Activated CD8-positive, alpha-beta T cell treated with anti-CD3 and anti-CD28 coated beads for 36 hours (primary cell): ENCODE results near the gene GHSR. TPM values are rescaled to one million over a fixed set of nuclear protein-coding genes. Genes with fewer than 3 reads are reported as not detected.

Source experiments
- ATAC-seq: fragments of 200-7000 bp; cut with Tn5 transposase; one replicate; pipeline ENCODE4 v1.10.0; 2021; ENCODE audit warnings: mild to moderate bottlenecking, moderate library complexity
- CTCF ChIA-PET: fragments of 350-600 bp; sonication (Branson Sonifier 250); formaldehyde crosslinking; loops from one replicate; lab custom pipeline; 2021; ENCODE audit warnings: antibody characterized with exemption; lab: Charles Lee
- POLR2A ChIA-PET: fragments of 350-600 bp; sonication (Branson Sonifier 250); formaldehyde crosslinking; loops from one replicate; lab custom pipeline; 2021; ENCODE audit warnings: antibody characterized with exemption; lab: Charles Lee
- DNase-seq: peaks from one replicate; pipeline ENCODE4 v3.0.0-alpha.2; 2020
- H3K27ac Mint-ChIP-seq: one replicate; pipeline ENCODE4 v1.8.0; 2021; ENCODE audit warnings: mild to moderate bottlenecking, mixed read lengths
- H3K27me3 Mint-ChIP-seq: one replicate; pipeline ENCODE4 v1.8.0; 2021; ENCODE audit warnings: mixed read lengths
- H3K36me3 Mint-ChIP-seq: one replicate; pipeline ENCODE4 v1.8.0; 2021; ENCODE audit warnings: low read depth, mixed read lengths
- H3K4me1 Mint-ChIP-seq: one replicate; pipeline ENCODE4 v1.8.0; 2021; ENCODE audit warnings: low read depth, mixed read lengths
- H3K4me3 Mint-ChIP-seq: one replicate; pipeline ENCODE4 v1.8.0; 2021; ENCODE audit warnings: mild to moderate bottlenecking, moderate library complexity, mixed read lengths
- H3K9me3 Mint-ChIP-seq: one replicate; pipeline ENCODE4 v1.8.0; 2021; ENCODE audit warnings: mixed read lengths
- CTCF ChIP-seq: fragments of 200-600 bp; IDR thresholded peaks from one replicate; pipeline ENCODE4 v1.8.0; 2022; ENCODE audit warnings: antibody characterized with exemption, mild to moderate bottlenecking
- intact Hi-C: fragments of 100-400 bp; cut with micrococcal nuclease; formaldehyde crosslinking; loops from one replicate; pipeline ENCODE4 v1.10.0; 2022
- total RNA-seq, 2 experiments: library from RNA; stranded (reverse); gene quantifications; one replicate each; pipeline ENCODE4 v1.2.3, GENCODE V29; 2021

GHSR gene
- total RNA-seq, 2 experiments from 2014 or later, result not detected

- no peak overlapping the region for H3K27ac Mint-ChIP-seq
- no peak for ATAC-seq
- DNase-seq, result no peak
- CTCF ChIA-PET, result interaction anchor here (1.1 to 1.9 kb wide), 3 partner anchors 14 to 33 kb away, joined by 3 to 9 read pairs (median 3); no protein-coding TSS in a partner anchor
- peaks cover 5% of the 10 kb centered on the region for H3K36me3 Mint-ChIP-seq
- TF ChIP-seq CTCF, result no peak
- peaks cover 25% of the 10 kb centered on the region for H3K4me1 Mint-ChIP-seq
- no peak overlapping the region for H3K4me3 Mint-ChIP-seq
- H3K27me3 Mint-ChIP-seq, result peaks cover 57% of the 10 kb centered on the region
- peaks cover 6% of the 10 kb centered on the region for H3K9me3 Mint-ChIP-seq
- intact Hi-C loops, result no loop called here
- POLR2A ChIA-PET, result interaction anchor here (0.5 kb wide), 1 partner anchor 401 kb away, joined by 7 read pairs; no protein-coding TSS in a partner anchor
Observed at GRCh38 chr3:172444821-172445220, 3.4 kb downstream of the GHSR start.

- ChIA-PET POLR2A (no interaction called here), CTCF (interaction anchor here (0.6 to 1.0 kb wide), 2 partner anchors 19 to 289 kb away, joined by 3 to 6 read pairs; no protein-coding TSS in a partner anchor)
- DNase-seq (no peak), ATAC-seq (no peak)
- intact Hi-C loops, result no loop called here
- no peak for TF ChIP-seq CTCF
- peaks cover 39% of the 10 kb centered on the region for H3K27me3 Mint-ChIP-seq
- no peak overlapping the region for H3K27ac Mint-ChIP-seq
- H3K9me3 Mint-ChIP-seq, result no peaks in the 10 kb centered on the region
- H3K4me3 Mint-ChIP-seq, result no peak overlapping the region
- peaks cover 6% of the 10 kb centered on the region for H3K4me1 Mint-ChIP-seq
- H3K36me3 Mint-ChIP-seq, result no peaks in the 10 kb centered on the region
Observed at GRCh38 chr3:172442606-172443005, 5.7 kb downstream of the GHSR start.

- Mint-ChIP-seq H3K36me3 (no peaks in the 10 kb centered on the region), H3K9me3 (no peaks in the 10 kb centered on the region), H3K27me3 (peaks cover 29% of the 10 kb centered on the region), H3K4me3 (no peak overlapping the region), H3K27ac (no peak overlapping the region), H3K4me1 (no peaks in the 10 kb centered on the region)
- DNase-seq (no peak), ATAC-seq (no peak)
- CTCF ChIA-PET, result interaction anchor here (2.2 kb wide), 1 partner anchor 20 kb away, joined by 8 read pairs; no protein-coding TSS in a partner anchor
- POLR2A ChIA-PET, result interaction anchor here (0.9 kb wide), 1 partner anchor 32 kb away, joined by 4 read pairs; no protein-coding TSS in a partner anchor
- TF ChIP-seq CTCF, result no peak
- intact Hi-C loops, result no loop called here
Observed at GRCh38 chr3:172441581-172441980, 6.7 kb downstream of the GHSR start.

GRCh38 chr3:172438186-172438585, 10.1 kb downstream of the GHSR start:
- ChIA-PET POLR2A (no interaction called here), CTCF (no interaction called here)
- H3K36me3 Mint-ChIP-seq, result no peaks in the 10 kb centered on the region
- DNase-seq (no peak), ATAC-seq (no peak)
- TF ChIP-seq CTCF, result no peak
- peaks cover 13% of the 10 kb centered on the region for H3K27me3 Mint-ChIP-seq
- intact Hi-C loops, result no loop called here
- no peak overlapping the region for H3K27ac Mint-ChIP-seq
- H3K9me3 Mint-ChIP-seq, result peaks cover 3% of the 10 kb centered on the region
- no peaks in the 10 kb centered on the region for H3K4me1 Mint-ChIP-seq
- H3K4me3 Mint-ChIP-seq, result no peak overlapping the region

- DNase-seq (no peak), ATAC-seq (no peak)
- peaks cover 6% of the 10 kb centered on the region for H3K9me3 Mint-ChIP-seq
- H3K27ac Mint-ChIP-seq, result no peak overlapping the region
- intact Hi-C loops, result no loop called here
- no peak for TF ChIP-seq CTCF
- peaks cover 11% of the 10 kb centered on the region for H3K27me3 Mint-ChIP-seq
- no peaks in the 10 kb centered on the region for H3K36me3 Mint-ChIP-seq
- H3K4me1 Mint-ChIP-seq, result no peaks in the 10 kb centered on the region
- CTCF ChIA-PET, result no interaction called here
- no peak overlapping the region for H3K4me3 Mint-ChIP-seq
- POLR2A ChIA-PET, result no interaction called here
Observed at GRCh38 chr3:172437713-172438112, 10.5 kb downstream of the GHSR start.
